IMR-90 (cell line): ENCODE results near the gene TIGD3. TPM values are rescaled to one million over a fixed set of nuclear protein-coding genes. Genes with fewer than 3 reads are reported as not detected.

Experiments used
- ATAC-seq: fragments of 200-7000 bp; cut with Tn5 transposase; 2 replicates; pipeline ENCODE4 v1.9.1; 2020; ENCODE audit warnings: low read depth, mild to moderate bottlenecking, moderate library complexity
- BruUV-seq: library from RNA; stranded (reverse); fragments of 400-500 nt; replicated peaks from 2 replicates; lab custom pipeline; 2021; lab: Mats Ljungman, UMichigan
- CTCF ChIA-PET: fragments of 300-600 bp; formaldehyde crosslinking; extraction: SDS; loops from one replicate; lab custom pipeline; 2021; ENCODE audit warnings: antibody characterized with exemption; lab: Yijun Ruan, JAX
- POLR2A ChIA-PET: fragments of 300-600 bp; sonication (Branson Sonifier 250); formaldehyde crosslinking; loops from one replicate; lab custom pipeline; 2022; ENCODE audit warnings: antibody characterized with exemption; ENCODE audit not compliant: unreplicated experiment; lab: Charles Lee
- DNase-seq: peaks from one replicate; pipeline ENCODE4 v3.0.0; 2013
- H2AFZ ChIP-seq: replicated peaks from 2 replicates; pipeline ENCODE3; 2013; ENCODE audit warnings: low read length, mild to moderate bottlenecking; ENCODE audit not compliant: poor library complexity
- H2AK5ac ChIP-seq: 2 replicates; pipeline ENCODE4 v1.6.1; 2013; ENCODE audit warnings: low read depth, low read length, inconsistent platforms
- H2AK9ac ChIP-seq: replicated peaks from 2 replicates; pipeline ENCODE3; 2013; ENCODE audit warnings: mild to moderate bottlenecking, low read depth, low read length, moderate library complexity; ENCODE audit not compliant: poor library complexity
- H2BK120ac ChIP-seq: 2 replicates; pipeline ENCODE4 v1.6.1; 2013; ENCODE audit warnings: low read depth, low read length, inconsistent platforms
- H2BK15ac ChIP-seq: 3 replicates; pipeline ENCODE4 v1.6.1; 2013; ENCODE audit warnings: low read depth, low read length, inconsistent platforms
- H2BK20ac ChIP-seq: 2 replicates; pipeline ENCODE4 v1.6.1; 2013; ENCODE audit warnings: low read depth, mild to moderate bottlenecking, inconsistent platforms, low read length, moderate library complexity
- H2BK5ac ChIP-seq: 2 replicates; pipeline ENCODE4 v1.6.1; 2013; ENCODE audit warnings: mild to moderate bottlenecking, low read depth, low read length, inconsistent platforms; ENCODE audit not compliant: poor library complexity, severe bottlenecking
- H3K14ac ChIP-seq: replicated peaks from 2 replicates; pipeline ENCODE4 v1.6.1; 2013; ENCODE audit warnings: low read depth, low read length, inconsistent platforms
- H3K18ac ChIP-seq: 2 replicates; pipeline ENCODE4 v1.6.1; 2013; ENCODE audit warnings: low read depth, low read length, control low read depth
- H3K23ac ChIP-seq: 2 replicates; pipeline ENCODE4 v1.6.1; 2013; ENCODE audit warnings: low read depth, low read length, inconsistent platforms
- H3K27ac ChIP-seq: 2 replicates; pipeline ENCODE4 v1.5.1; 2013; ENCODE audit warnings: mild to moderate bottlenecking, control low read depth, low read length; ENCODE audit not compliant: insufficient read depth
- H3K27me3 ChIP-seq: 2 replicates; pipeline ENCODE4 v1.6.1; 2013; ENCODE audit warnings: low read length; ENCODE audit not compliant: control insufficient read depth, insufficient read depth
- H3K36me3 ChIP-seq: 2 replicates; pipeline ENCODE4 v1.6.1; 2013; ENCODE audit warnings: low read length, mixed read lengths; ENCODE audit not compliant: control insufficient read depth, insufficient read depth
- H3K4ac ChIP-seq: 2 replicates; pipeline ENCODE4 v1.6.1; 2013; ENCODE audit warnings: low read depth, low read length, inconsistent platforms
- H3K4me1 ChIP-seq: 2 replicates; pipeline ENCODE4 v1.6.1; 2013; ENCODE audit warnings: low read length, mixed read lengths; ENCODE audit not compliant: control insufficient read depth, insufficient read depth
- H3K4me2 ChIP-seq: 2 replicates; pipeline ENCODE4 v1.6.1; 2013; ENCODE audit warnings: low read depth, mild to moderate bottlenecking, control low read depth, low read length, moderate library complexity
- H3K4me3 ChIP-seq: 2 replicates; pipeline ENCODE4 v1.5.1; 2013; ENCODE audit warnings: low read depth, mild to moderate bottlenecking, control low read depth, low read length, moderate library complexity; ENCODE audit not compliant: insufficient read depth
- H3K56ac ChIP-seq: 2 replicates; pipeline ENCODE4 v1.6.1; 2013; ENCODE audit warnings: low read length, inconsistent platforms; ENCODE audit not compliant: insufficient read depth; ENCODE audit errors: extremely low read depth
- H3K79me1 ChIP-seq, 2 experiments: 2 replicates each; pipeline ENCODE4 v1.6.1; 2013; ENCODE audit warnings: low read length in 2 of 2, inconsistent platforms in 1 of 2, low read depth in 1 of 2
- H3K9ac ChIP-seq: 2 replicates; pipeline ENCODE4 v1.6.1; 2013; ENCODE audit warnings: low read depth, low read length, control low read depth
- H3K9me1 ChIP-seq: 2 replicates; pipeline ENCODE4 v1.6.1; 2013; ENCODE audit warnings: low read length, inconsistent platforms; ENCODE audit not compliant: insufficient read depth
- H3K9me3 ChIP-seq: 2 replicates; pipeline ENCODE4 v1.6.1; 2013; ENCODE audit warnings: low read length; ENCODE audit not compliant: control insufficient read depth, insufficient read depth
- H4K20me1 ChIP-seq: 2 replicates; pipeline ENCODE4 v1.6.1; 2013; ENCODE audit warnings: low read length, inconsistent platforms; ENCODE audit not compliant: insufficient read depth
- H4K5ac ChIP-seq: 2 replicates; pipeline ENCODE4 v1.6.1; 2013; ENCODE audit warnings: mild to moderate bottlenecking, low read depth, low read length, control low read depth
- H4K8ac ChIP-seq, 2 experiments: 2 replicates each; pipeline ENCODE4 v1.6.1; 2013; ENCODE audit warnings: low read depth in 2 of 2, low read length in 2 of 2, control low read depth in 1 of 2, inconsistent platforms in 1 of 2
- H4K91ac ChIP-seq: 2 replicates; pipeline ENCODE4 v1.6.1; 2013; ENCODE audit warnings: low read depth, low read length, inconsistent platforms; ENCODE audit not compliant: insufficient read depth
- BHLHE40 ChIP-seq: fragments of 150-350 bp; IDR thresholded peaks from 2 replicates; pipeline ENCODE4 v1.6.1; 2016; ENCODE audit warnings: mild to moderate bottlenecking, low read depth, low read length
- CHD1 ChIP-seq: IDR thresholded peaks from 2 replicates; pipeline ENCODE4 v1.6.1; 2012; ENCODE audit warnings: low read depth, low read length, improper control_type of control experiment
- ELK1 ChIP-seq: fragments of 150-350 bp; IDR thresholded peaks from 2 replicates; pipeline ENCODE4 v1.6.1; 2016; ENCODE audit warnings: low read depth, mild to moderate bottlenecking, low read length, moderate library complexity, borderline replicate concordance
- FOS ChIP-seq: fragments of 150-350 bp; IDR thresholded peaks from 2 replicates; pipeline ENCODE4 v1.6.1; 2016; ENCODE audit warnings: low read depth, low read length
- MAFK ChIP-seq: IDR thresholded peaks from 2 replicates; pipeline ENCODE4 v1.6.1; 2012; ENCODE audit warnings: low read depth, low read length, improper control_type of control experiment
- MAZ ChIP-seq: IDR thresholded peaks from 2 replicates; pipeline ENCODE4 v1.6.1; 2012; ENCODE audit warnings: low read depth, mild to moderate bottlenecking, low read length, improper control_type of control experiment, moderate library complexity, borderline replicate concordance
- MXI1 ChIP-seq: IDR thresholded peaks from 2 replicates; pipeline ENCODE4 v1.6.1; 2012; ENCODE audit warnings: low read depth, mild to moderate bottlenecking, low read length, moderate library complexity, borderline replicate concordance
- NFE2L2 ChIP-seq: fragments of 150-350 bp; IDR thresholded peaks from 2 replicates; pipeline ENCODE4 v1.6.1; 2016; ENCODE audit warnings: low read depth, mild to moderate bottlenecking, low read length
- POLR2A ChIP-seq: IDR thresholded peaks from 2 replicates; pipeline ENCODE4 v1.6.1; 2012; ENCODE audit warnings: mild to moderate bottlenecking, low read depth, low read length
- RCOR1 ChIP-seq: IDR thresholded peaks from 2 replicates; pipeline ENCODE4 v1.6.1; 2012; ENCODE audit warnings: mild to moderate bottlenecking, low read length, improper control_type of control experiment; ENCODE audit not compliant: insufficient replicate concordance
- USF2 ChIP-seq: fragments of 150-350 bp; IDR thresholded peaks from 2 replicates; pipeline ENCODE4 v1.6.1; 2017; ENCODE audit warnings: mild to moderate bottlenecking, antibody characterized with exemption, low read length, low read depth
- WGBS, 2 experiments: methylation state at CpG; one replicate each; pipeline versions ENCODE4 v1.1.5 to v1.1.7; 2013; ENCODE audit warnings: missing lambda C conversion rate in 2 of 2; ENCODE audit not compliant: insufficient read length in 1 of 2; ENCODE audit errors: extremely low coverage in 2 of 2; 5-methylcytosine and 5-hydroxymethylcytosine counted together
- dilution Hi-C: fragments of 300-500 bp; cut with HindIII; formaldehyde crosslinking; loops from one replicate; pipeline ENCODE4 v1.14.3; 2018; ENCODE audit warnings: low sequenced_read_pairs; ENCODE audit not compliant: unreplicated experiment
- in situ Hi-C: fragments of 300-500 bp; cut with MboI; formaldehyde crosslinking; loops from 3 replicates; pipeline ENCODE4 v1.14.3; 2019; ENCODE audit warnings: low sequenced_read_pairs, inconsistent platforms, mixed read lengths
- intact Hi-C: fragments of 100-400 bp; cut with micrococcal nuclease; formaldehyde crosslinking; loops from 2 replicates; pipeline ENCODE4 v1.10.0; 2022
- polyA plus RNA-seq, 3 experiments: library from polyadenylated mRNA; depleted of rRNA; stranded (reverse); fragments of >200 nt; gene quantifications; 2 replicates each; pipeline ENCODE4 v1.2.3, GENCODE V29; 2012; ENCODE audit warnings: low replicate concordance in 1 of 3
- total RNA-seq: library from RNA; depleted of rRNA; stranded (reverse); fragments of >200 nt; gene quantifications from 2 replicates; pipeline ENCODE4 v1.2.3, GENCODE V29; 2012

The TIGD3 gene
- total and polyA plus RNA-seq, 2 of the 4 experiments (the other 2 are of a cell fraction), result 0.12 TPM; not detected in 1

GRCh38 chr11:65362320-65362931 is 7.9 kb downstream of the TIGD3 start:
- Histone ChIP-seq H2BK20ac (no peak overlapping the region), H3K4me2 (no peak overlapping the region), H2AFZ (no peak overlapping the region), H3K36me3 (no peaks in the 10 kb centered on the region), H3K27me3 (peaks cover 6% of the 10 kb centered on the region), H4K20me1 (no peaks in the 10 kb centered on the region), H2BK120ac (no peak overlapping the region), H3K27ac (no peak overlapping the region), H3K18ac (no peak overlapping the region), H2AK9ac (no peak overlapping the region), H3K4ac (no peak overlapping the region), H2BK15ac (no peak overlapping the region), H2BK5ac (no peak overlapping the region), H3K9me3 (no peaks in the 10 kb centered on the region), H2AK5ac (no peak overlapping the region), H3K9me1 (no peaks in the 10 kb centered on the region; the same call in 1 of the 2 replicates), H4K91ac (no peak overlapping the region), H3K9ac (no peak overlapping the region), H3K79me1 (peaks cover 0 to 6% of the 10 kb centered on the region in 2 experiments; a peak in 1 of 4 replicates), H3K14ac (no peak overlapping the region), H3K4me1 (no peaks in the 10 kb centered on the region; the same call in 1 of the 2 replicates), H3K23ac (no peak overlapping the region), H4K8ac (no peak overlapping the region), H4K5ac (no peak overlapping the region), H3K4me3 (no peak overlapping the region), H3K56ac (no peak overlapping the region)
- no TSS peak for BruUV-seq
- no peak for ATAC-seq
- no peak for TF ChIP-seq FOS
- TF ChIP-seq MXI1, result no peak
- TF ChIP-seq NFE2L2, result no peak
- TF ChIP-seq POLR2A, result no peak
- TF ChIP-seq BHLHE40, result no peak
- TF ChIP-seq RCOR1, result no peak
- no peak for TF ChIP-seq USF2
- TF ChIP-seq ELK1, result no peak
- TF ChIP-seq CHD1, result no peak
- TF ChIP-seq MAZ, result no peak
- no peak for TF ChIP-seq MAFK
- ChIA-PET POLR2A (no interaction called here), CTCF (no interaction called here)
- dilution Hi-C loops (no loop called here), in situ Hi-C loops (no loop called here), intact Hi-C loops (no loop called here)
- no peak for DNase-seq
- WGBS, 2 experiments, result 79% methylated on average over 6 of the region's 10 CpGs; no CpG with 5 or more reads in 1 of the 2 experiments
